Measurements from ENCODE around the gene C9orf153.
"Not testable (repeated sequence)": the region's sequence is repeated elsewhere in the genome, so short reads cannot be mapped to it uniquely, and the experiment has no call there.

The C9orf153 gene

GRCh38 chr9:86262492-86262891 is 3.0 kb upstream of the C9orf153 start:
- DNase-seq, result no peak

- DNase-seq, result no peak
Observed at GRCh38 chr9:86257391-86257790, 2.1 kb downstream of the C9orf153 start.

- DNase-seq, result no peak
Observed at GRCh38 chr9:86256653-86257052, 2.8 kb downstream of the C9orf153 start.

GRCh38 chr9:86253577-86253976 is 5.9 kb downstream of the C9orf153 start:
- DNase-seq, result no peak

- no peak for DNase-seq
Observed at GRCh38 chr9:86252870-86253269, 6.6 kb downstream of the C9orf153 start.

GRCh38 chr9:86250123-86250522 is 9.3 kb downstream of the C9orf153 start:
- no peak for DNase-seq

GRCh38 chr9:86248746-86249145 is 10.7 kb downstream of the C9orf153 start:
- DNase-seq, result no peak

GRCh38 chr9:86246752-86247161 is 12.7 kb downstream of the C9orf153 start:
- DNase-seq, result no peak

- no peak for DNase-seq
Observed at GRCh38 chr9:86242071-86242470, 17.4 kb downstream of the C9orf153 start.

- DNase-seq, result no peak
Observed at GRCh38 chr9:86241216-86241615, 18.2 kb downstream of the C9orf153 start.

- DNase-seq, result no peak
Observed at GRCh38 chr9:86238861-86239770, 20.3 kb downstream of the C9orf153 start.

GRCh38 chr9:86230858-86231257 is 28.6 kb downstream of the C9orf153 start:
- DNase-seq, result no peak

GRCh38 chr9:86222667-86223066 is 36.8 kb downstream of the C9orf153 start:
- DNase-seq, result no peak

GRCh38 chr9:86219606-86220005 is 39.9 kb downstream of the C9orf153 start:
- no peak for DNase-seq

GRCh38 chr9:86217076-86217755 is 42.2 kb downstream of the C9orf153 start:
- DNase-seq, result no peak

GRCh38 chr9:86207193-86207592 is 52.3 kb downstream of the C9orf153 start:
- no peak for DNase-seq

- peak; percentile 20 for DNase-seq
Observed at GRCh38 chr9:86202338-86202882, 57.0 kb downstream of the C9orf153 start.

GRCh38 chr9:86201474-86202337 is 57.8 kb downstream of the C9orf153 start:
- no peak for DNase-seq

- no peak for DNase-seq
Observed at GRCh38 chr9:86200599-86201162, 58.8 kb downstream of the C9orf153 start.

GRCh38 chr9:86193088-86193487 is 66.4 kb downstream of the C9orf153 start:
- no peak for DNase-seq

- DNase-seq, result not testable (repeated sequence)
Observed at GRCh38 chr9:86190700-86191099, 68.8 kb downstream of the C9orf153 start.

- DNase-seq, result no peak
Observed at GRCh38 chr9:86187121-86187520, 72.3 kb downstream of the C9orf153 start.

- no peak for DNase-seq
Observed at GRCh38 chr9:86186696-86187095, 72.8 kb downstream of the C9orf153 start.
